ENCODE data around the gene RBM23. TPM values are rescaled to one million over a fixed set of nuclear protein-coding genes. Genes with fewer than 3 reads are reported as not detected.

The RBM23 gene
- total and polyA plus RNA-seq, 2 donors (not counting 3 experiments of a cell fraction or from before 2014, with no cell fraction given): 67.7 to 68.9 TPM

DNA sequence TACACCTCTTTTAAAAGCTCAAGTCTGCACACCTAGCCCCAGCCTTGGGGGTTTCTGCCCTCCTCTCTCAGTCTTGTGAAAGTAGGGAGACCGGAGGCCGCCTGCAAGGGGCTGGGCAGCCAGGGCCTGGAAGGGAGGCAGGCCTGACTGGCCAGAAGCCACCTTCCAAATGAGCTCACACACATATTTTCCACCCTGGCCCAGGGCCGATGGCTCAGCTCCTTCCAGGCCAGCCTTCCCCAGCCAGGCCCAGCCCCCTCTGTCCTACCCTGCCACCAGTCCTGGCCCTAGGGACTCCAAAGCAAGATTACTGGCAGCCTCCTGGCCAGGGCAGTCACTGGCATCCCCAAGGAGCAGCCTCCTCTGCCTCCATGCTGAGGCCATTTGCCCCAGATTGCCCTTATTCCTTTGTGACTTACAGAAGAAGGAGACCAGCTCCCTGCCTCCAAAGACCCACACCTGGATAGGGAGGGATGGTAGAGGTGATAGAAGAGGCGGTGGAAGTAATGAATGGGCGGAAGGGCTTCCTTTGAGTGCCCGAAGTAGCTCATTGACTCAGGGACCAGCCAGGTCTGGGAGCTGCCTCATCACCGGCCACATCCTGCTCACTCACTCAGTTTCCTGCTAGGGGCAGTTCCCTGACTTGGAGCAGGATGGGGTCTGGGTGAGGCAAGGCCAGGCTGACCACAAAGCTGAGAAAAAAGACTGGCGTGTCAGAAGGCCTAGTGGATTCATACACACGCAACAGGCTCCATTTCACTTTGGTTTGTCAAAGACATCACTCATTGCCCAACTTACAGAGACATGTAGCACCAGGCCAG lies 67.8 kb downstream of the RBM23 start:
- peaks cover 4 to 7% of the 10 kb centered on the region in 2 experiments for H3K36me3 ChIP-seq (ENCODE audit: control insufficient read depth in 2 of 2, extremely low read depth in 1 of 2, insufficient read depth in 2 of 2, low read length in 2 of 2)
- no peak overlapping the region for H2AFZ ChIP-seq (ENCODE audit: low read depth, low read length)
- dilution Hi-C loops (cut with MboI; ENCODE audit: extremely low pct_ligation_motif_present, low sequenced_read_pairs) (no loop called here), intact Hi-C loops (cut with micrococcal nuclease) (loop anchor here (1.0 to 10.0 kb wide), 4 partner anchors 15 to 376 kb away; partner anchors contain the start of gene MMP14)
- peaks cover 4% of the 10 kb centered on the region for H3K79me2 ChIP-seq (ENCODE audit: control insufficient read depth, insufficient read depth, low read length)
- H3K9me1 ChIP-seq (replicated peaks; ENCODE audit: control insufficient read depth, extremely low read depth, insufficient read depth, low read length): no peaks in the 10 kb centered on the region
- ChIA-PET POLR2A (interaction anchor here (1.2 to 1.7 kb wide), 3 partner anchors 10 to 28 kb away, joined by 5 to 15 read pairs (median 9); no protein-coding TSS in a partner anchor), CTCF (interaction anchor here (0.7 to 10.2 kb wide), 24 partner anchors 15 to 462 kb away, joined by 3 to 313 read pairs (median 4); partner anchors contain the start of genes ABHD4, DAD1, LRP10 and MMP14)
- peak; percentile 92 for DNase-seq (ENCODE audit: low read depth, low spot score)
- peak overlapping the region; percentile 98 for H3K27ac ChIP-seq (ENCODE audit: insufficient read depth, low read depth, low read length)
- FAIRE-seq: peak; percentile 99
- peak overlapping the region; percentile 84 for H3K9ac ChIP-seq (replicated peaks; ENCODE audit: extremely low read depth, insufficient read depth, low read length)
- no peaks in the 10 kb centered on the region for H4K20me1 ChIP-seq (replicated peaks; ENCODE audit: control insufficient read depth, extremely low read depth, insufficient read depth, low read length)
- peaks cover 65% of the 10 kb centered on the region for H3K4me1 ChIP-seq (ENCODE audit: control insufficient read depth, extremely low read depth, insufficient read depth, low read length)
- peak overlapping the region; percentile 46 for H3K4me2 ChIP-seq (ENCODE audit: insufficient read depth, low read length)
- H3K4me3 ChIP-seq (replicated peaks in 1 of 3; ENCODE audit: insufficient read depth in 1 of 3, low read depth in 1 of 3, low read length in 3 of 3): no peak overlapping the region
- H3K27me3 ChIP-seq (ENCODE audit: control insufficient read depth in 2 of 2, insufficient read depth in 2 of 2, low read length in 2 of 2): no peaks in the 10 kb centered on the region
- TF ChIP-seq JUN (IDR thresholded peaks at IDR 0.05; ENCODE audit: borderline replicate concordance, insufficient read depth, insufficient read length, low read depth) (peak; percentile 68), GATA2 (IDR thresholded peaks at IDR 0.05; ENCODE audit: insufficient read depth, insufficient read length, low read depth, low read length) (peak; percentile 68), FOS (IDR thresholded peaks at IDR 0.05; ENCODE audit: borderline replicate concordance, insufficient read depth, low read length) (peak; percentile 96), POLR2A (IDR thresholded peaks at IDR 0.05; ENCODE audit: low read depth, low read length) (peak; percentile 72), POLR2AphosphoS5 (IDR thresholded peaks at IDR 0.05; ENCODE audit: insufficient read depth, low read depth, low read length) (peak; percentile 92), MYC (IDR thresholded peaks at IDR 0.05; ENCODE audit: low read depth, low read length) (no peak)
- H3K9me3 ChIP-seq (replicated peaks; ENCODE audit: control insufficient read depth, insufficient read depth, low read length): no peaks in the 10 kb centered on the region
- TSS peak; percentile 62 for BruUV-seq (replicated peaks)

Data from endothelial cell of umbilical vein (primary cell).